Panc1 (cell line): Measurements from ENCODE around the gene COQ6.

Experiments
- POLR2AphosphoS5 ChIP-seq: IDR thresholded peaks from 2 replicates; pipeline ENCODE4 v1.6.1; 2012; ENCODE audit warnings: mild to moderate bottlenecking, low read depth, low read length, moderate library complexity
- SIN3A ChIP-seq: IDR thresholded peaks from 2 replicates; pipeline ENCODE4 v1.6.1; 2012; ENCODE audit warnings: low read depth, mild to moderate bottlenecking, low read length, moderate library complexity, borderline replicate concordance; ENCODE audit not compliant: insufficient read depth
- TF ChIP-seq, protein P1 (sequence below), 2 experiments: IDR thresholded peaks; 2 replicates each; pipeline ENCODE4 v1.6.1; 2011 to 2012; ENCODE audit warnings: low read depth in 2 of 2, control low read depth in 1 of 2, low read length in 1 of 2, mild to moderate bottlenecking in 1 of 2, moderate library complexity in 1 of 2; ENCODE audit not compliant: insufficient read depth in 1 of 2
- TF ChIP-seq, protein P2 (sequence below): fragments of 450-650 bp; IDR thresholded peaks from 2 replicates; pipeline ENCODE4 v1.5.1; 2017; ENCODE audit warnings: mild to moderate bottlenecking

DNA sequence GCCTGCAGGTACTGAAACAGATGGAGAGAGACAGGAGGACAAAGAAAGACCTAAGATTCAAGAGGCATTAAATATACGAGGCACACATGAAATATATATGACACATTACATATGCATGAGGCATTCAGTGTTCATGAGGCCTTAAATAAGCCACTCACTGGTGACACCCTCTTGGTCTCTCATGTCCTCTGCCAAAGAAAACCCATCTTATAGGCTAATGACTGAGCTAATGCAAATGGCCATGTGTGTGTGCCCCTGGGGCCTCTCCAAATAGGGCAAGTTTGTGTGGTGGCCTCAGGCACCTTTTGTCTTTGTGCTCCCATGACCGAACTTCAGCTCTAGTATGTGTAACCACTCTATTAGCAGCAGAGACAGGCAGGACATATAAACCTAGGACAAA, 18.8 kb downstream of the COQ6 start:
- TF ChIP-seq, protein P1, sequence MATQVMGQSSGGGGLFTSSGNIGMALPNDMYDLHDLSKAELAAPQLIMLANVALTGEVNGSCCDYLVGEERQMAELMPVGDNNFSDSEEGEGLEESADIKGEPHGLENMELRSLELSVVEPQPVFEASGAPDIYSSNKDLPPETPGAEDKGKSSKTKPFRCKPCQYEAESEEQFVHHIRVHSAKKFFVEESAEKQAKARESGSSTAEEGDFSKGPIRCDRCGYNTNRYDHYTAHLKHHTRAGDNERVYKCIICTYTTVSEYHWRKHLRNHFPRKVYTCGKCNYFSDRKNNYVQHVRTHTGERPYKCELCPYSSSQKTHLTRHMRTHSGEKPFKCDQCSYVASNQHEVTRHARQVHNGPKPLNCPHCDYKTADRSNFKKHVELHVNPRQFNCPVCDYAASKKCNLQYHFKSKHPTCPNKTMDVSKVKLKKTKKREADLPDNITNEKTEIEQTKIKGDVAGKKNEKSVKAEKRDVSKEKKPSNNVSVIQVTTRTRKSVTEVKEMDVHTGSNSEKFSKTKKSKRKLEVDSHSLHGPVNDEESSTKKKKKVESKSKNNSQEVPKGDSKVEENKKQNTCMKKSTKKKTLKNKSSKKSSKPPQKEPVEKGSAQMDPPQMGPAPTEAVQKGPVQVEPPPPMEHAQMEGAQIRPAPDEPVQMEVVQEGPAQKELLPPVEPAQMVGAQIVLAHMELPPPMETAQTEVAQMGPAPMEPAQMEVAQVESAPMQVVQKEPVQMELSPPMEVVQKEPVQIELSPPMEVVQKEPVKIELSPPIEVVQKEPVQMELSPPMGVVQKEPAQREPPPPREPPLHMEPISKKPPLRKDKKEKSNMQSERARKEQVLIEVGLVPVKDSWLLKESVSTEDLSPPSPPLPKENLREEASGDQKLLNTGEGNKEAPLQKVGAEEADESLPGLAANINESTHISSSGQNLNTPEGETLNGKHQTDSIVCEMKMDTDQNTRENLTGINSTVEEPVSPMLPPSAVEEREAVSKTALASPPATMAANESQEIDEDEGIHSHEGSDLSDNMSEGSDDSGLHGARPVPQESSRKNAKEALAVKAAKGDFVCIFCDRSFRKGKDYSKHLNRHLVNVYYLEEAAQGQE (IDR thresholded peaks at IDR 0.05; ENCODE audit: insufficient read depth in 1 of 2, low read depth in 2 of 2, low read length in 1 of 2), result no peak
- TF ChIP-seq, protein P2, sequence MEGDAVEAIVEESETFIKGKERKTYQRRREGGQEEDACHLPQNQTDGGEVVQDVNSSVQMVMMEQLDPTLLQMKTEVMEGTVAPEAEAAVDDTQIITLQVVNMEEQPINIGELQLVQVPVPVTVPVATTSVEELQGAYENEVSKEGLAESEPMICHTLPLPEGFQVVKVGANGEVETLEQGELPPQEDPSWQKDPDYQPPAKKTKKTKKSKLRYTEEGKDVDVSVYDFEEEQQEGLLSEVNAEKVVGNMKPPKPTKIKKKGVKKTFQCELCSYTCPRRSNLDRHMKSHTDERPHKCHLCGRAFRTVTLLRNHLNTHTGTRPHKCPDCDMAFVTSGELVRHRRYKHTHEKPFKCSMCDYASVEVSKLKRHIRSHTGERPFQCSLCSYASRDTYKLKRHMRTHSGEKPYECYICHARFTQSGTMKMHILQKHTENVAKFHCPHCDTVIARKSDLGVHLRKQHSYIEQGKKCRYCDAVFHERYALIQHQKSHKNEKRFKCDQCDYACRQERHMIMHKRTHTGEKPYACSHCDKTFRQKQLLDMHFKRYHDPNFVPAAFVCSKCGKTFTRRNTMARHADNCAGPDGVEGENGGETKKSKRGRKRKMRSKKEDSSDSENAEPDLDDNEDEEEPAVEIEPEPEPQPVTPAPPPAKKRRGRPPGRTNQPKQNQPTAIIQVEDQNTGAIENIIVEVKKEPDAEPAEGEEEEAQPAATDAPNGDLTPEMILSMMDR, result no peak
- TF ChIP-seq POLR2AphosphoS5, result no peak
- no peak for TF ChIP-seq SIN3A
